SHP77 treated with DMSO at 0.1 percent for 48 hours (cell line): ENCODE results near the gene SLC12A7.
"Not testable (repeated sequence)": the region's sequence is repeated elsewhere in the genome, so short reads cannot be mapped to it uniquely, and the experiment has no call there.

Source experiments
- DNase-seq: peaks from one replicate; lab custom pipeline; 2025; lab: John Stamatoyannopoulos, UW

Gene SLC12A7

DNA sequence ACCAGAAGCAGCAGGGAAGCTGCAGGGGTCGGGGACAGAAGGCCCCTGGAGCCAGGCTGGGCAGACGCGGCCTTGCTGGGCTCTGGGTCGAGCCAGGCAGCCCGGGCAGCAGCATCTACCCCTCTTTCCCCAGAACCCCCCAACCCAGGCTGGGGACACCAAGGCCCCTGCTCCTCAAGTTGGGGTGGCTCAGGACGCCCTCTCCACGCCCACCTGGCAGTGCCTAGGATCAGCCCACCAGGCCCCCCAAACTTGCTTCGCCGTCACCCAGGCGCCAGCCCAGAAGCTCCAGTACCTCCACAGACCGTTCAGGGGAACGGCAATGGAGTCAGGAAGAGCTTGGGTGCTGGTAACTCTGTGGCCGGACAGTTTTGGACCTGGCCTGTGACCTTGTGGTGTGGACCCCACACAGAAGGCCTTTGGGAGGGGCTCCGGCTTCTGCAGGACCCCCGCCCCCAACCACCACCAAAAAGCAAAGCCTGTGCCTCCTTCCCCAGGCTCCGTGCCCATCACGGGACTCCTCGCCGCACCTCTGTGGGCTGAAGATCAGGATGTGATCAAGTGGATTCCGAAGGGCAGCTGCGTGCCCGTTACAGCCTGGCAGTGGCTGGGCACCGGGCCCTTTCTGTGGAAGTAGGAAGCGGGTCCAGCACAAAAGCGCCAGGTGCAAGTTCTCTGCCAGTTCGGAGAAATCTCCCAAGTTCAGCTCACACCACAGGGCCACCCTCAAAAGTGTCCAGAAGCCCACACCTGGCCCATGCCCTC is 2.1 kb downstream of the SLC12A7 start:
- DNase-seq = no peak

GRCh38 chr5:1108865-1109174 is 3.0 kb downstream of the SLC12A7 start:
- no peak for DNase-seq

DNA sequence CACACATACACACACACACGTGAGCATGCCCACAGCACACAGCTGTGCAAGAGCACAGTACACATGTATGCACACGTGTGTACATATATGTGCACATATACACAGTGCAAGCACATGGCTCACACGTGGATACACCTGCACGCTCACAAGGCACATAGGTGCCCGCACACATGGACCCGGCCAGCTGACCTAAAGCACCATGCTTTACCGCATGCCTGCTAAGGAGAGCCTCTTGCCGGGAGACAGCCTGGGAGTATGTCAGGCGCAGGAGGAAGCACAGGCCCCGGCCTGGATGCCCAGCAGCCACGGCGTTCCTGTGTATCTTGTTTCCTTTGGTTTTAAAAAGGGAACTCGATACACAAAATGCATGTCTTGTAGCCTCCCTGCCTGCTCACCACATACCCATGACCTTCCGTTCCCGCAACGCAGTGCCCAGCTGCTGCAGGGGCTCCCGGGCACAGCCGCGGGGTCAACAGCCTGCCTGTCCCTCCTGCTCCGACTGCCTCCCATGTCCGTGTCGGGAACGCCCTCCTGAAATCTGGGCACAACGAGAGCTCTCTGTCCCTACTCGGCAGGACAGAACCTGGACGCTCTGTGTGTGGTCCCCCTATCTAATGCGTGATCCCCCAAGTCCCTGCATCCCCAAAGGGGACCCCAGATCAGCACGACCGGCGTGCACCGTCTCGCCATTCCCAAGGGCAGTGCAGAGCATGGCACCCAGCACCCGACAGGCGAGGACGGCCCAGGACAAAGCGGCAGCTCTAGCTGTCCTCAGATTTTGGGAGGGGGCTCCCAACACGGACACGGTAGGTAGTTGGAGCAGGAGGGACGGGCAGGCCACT is 3.6 kb downstream of the SLC12A7 start:
- DNase-seq = no peak

- no peak for DNase-seq
These were observed 4.5 kb downstream of the SLC12A7 start for GRCh38 chr5:1107167-1108022.

- DNase-seq = no peak
These were observed 5.3 kb downstream of the SLC12A7 start for GRCh38 chr5:1106385-1107166.

DNA sequence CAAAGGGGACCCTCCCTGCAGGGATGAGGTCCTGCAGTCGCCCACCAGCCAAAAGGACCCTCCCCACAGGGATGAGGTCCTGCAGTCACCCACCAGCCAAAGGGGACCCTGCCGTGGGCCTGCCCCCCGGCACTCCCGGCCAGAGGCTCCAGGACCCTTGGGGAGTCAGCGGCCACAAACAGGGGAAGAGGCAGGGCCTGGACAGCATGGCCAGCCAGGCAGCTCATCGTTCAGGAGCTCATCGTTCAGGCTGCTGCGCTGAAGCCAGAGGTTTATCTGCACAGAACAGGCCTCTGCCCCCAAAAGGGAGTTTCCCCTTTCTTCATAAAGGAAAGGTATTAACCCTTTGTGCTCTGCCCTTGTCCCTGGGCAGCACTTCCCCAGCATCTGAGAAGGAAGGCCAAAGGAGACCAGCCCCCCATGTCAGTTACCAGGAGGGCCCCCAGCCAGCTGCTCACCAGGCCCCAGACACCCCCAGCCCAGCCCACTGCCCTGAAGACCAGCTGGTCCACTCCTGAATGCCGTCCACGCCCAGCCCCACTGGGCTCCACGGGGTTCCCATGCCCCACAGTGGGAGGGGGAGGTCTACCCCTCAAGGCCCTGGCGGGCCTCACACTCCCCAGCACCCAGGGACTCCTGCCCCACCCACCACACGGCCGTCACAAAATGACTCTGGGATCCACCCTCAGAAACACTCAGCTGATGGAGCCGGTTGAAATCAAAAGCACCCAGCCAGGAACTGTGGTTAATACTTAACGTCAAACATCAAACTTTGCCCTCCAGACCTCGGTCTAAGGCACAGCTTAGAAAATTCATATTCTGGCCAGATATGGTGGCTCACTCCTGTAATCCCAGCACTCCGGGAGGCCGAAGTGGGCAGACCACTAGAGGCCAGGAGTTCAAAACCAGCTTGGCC is 6.3 kb downstream of the SLC12A7 start:
- no peak for DNase-seq

DNA sequence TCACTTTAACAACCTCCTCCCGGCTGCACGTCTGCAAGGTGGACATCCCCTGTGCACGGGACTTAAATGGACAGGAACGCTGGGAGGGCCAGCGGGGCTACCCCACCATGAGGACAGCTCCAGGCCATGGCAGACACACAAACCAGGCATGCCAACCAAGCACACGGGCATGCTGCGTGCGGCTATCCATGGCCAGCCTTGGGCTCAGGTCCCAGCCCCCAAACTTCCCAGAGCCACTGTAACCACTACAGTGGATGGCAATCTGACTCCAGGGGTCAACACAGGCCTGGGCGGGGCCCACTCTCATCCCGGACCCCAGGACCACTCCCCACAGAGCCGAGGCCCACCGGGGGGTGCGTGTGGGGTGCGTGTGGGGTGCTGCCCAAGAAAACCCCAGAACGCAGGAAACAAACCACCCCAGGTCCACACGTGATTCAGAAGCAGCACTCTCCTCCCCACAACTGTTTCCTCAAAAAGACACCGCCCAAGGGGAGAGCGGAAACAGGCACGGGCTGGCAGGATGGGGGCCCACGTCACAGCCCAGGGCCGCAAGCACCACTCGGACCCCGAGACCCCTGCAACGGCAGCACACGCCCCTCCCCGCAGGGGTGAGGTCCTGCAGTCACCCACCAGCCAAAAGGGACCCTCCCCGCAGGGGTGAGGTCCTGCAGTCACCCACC is 7.4 kb downstream of the SLC12A7 start:
- DNase-seq = no peak

- no peak for DNase-seq
These were observed 8.1 kb downstream of the SLC12A7 start for GRCh38 chr5:1103505-1104326.

DNA sequence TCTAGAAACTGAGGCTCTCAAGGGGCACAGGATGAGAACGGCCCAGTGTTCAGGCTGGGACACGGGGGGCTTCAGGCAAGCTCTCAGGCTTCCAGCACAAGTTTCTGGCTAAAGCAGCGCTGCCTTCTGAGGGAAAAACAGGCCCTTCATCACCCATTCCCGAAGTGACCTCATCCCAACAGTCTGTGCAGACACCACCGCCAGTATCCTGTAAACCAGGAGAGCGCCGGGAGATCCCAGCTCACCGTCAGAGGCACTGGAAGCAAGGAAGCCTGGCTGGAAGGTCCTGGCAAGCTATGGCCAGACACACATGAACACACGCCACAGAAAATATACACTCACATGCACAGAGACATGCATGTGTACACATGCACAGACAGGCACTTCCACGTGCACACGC is 8.8 kb downstream of the SLC12A7 start:
- no peak for DNase-seq

GRCh38 chr5:1101961-1102713 is 9.7 kb downstream of the SLC12A7 start:
- no peak for DNase-seq

DNA sequence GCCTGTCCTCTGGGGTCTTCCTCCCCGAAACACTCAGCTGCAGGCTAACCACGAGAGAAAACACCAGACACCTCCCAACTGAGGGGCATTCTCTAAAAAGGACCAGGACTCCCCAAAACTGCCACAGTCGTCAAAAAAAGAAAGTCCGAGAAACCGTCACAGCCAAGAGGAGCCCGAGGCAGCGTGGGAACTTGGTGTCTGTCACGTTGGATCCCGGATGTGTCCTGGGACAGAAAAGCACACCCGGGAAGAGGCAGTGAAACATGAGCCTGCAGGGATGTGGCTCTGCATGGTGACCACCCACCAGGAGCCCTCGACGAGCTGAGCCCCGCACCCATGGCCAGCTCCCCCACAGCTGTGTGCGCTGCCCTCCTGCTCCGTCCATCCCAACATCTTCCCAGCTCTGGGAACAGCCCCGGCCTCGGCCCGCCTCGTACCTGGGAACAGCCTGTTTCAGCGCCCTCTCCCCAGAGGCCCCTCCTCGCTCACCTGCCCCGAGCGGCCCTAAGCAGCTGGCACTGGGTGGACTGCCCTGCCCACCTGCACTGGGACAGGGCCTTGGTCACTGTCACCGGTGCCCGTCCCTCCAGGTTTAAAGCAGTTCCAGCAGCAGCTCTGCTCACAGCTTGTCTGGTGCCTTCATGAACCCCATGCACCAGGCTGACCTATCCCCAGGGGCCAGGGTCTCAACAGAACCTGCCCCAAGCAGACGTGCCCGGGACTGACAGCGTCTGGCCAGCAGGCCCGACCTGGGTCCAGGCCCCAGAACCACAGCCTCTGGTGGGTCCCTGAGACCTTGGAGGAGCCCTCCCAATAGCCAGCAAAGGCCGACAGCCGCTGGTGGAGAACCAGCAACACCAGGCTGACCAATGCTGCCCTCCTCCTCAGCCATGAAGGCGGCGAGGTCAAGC is 10.9 kb downstream of the SLC12A7 start:
- DNase-seq = no peak

DNA sequence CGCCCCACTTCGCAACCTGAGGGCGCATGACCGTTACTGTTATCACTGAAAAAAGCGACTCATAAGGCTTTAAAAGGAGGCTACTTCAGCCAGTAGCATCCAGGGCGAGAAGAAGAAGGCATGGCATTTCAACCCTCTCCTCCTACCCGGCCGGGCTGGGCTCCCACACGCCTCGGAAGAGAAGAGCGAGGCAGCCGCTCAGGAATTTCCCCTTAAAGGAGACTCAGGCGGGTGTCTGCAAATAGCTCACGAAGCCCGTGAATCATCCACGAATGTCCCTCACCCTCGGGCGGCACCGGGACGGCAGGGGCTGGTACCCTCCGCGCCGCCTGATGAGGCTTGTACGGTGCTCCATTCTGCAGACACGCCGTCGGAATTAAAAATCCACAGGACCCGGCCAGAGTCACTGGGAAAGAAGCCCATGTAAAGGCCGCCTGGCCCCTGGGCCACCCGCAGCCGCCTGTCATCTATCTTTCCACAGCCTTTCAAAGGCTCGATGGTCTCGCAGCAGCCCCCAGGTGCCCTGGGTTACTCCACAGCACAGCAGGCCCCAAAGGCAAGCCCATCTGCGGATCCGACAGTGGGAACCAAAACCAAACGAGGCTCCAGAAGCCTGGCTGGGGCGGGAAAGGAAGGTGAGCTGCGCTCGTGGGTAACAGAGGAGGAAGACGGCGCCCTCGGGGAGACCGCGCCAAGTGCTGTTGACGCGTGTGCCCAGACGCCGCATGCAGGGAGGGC is 11.8 kb downstream of the SLC12A7 start:
- no peak for DNase-seq

- no peak for DNase-seq
These were observed 12.8 kb downstream of the SLC12A7 start for GRCh38 chr5:1098986-1099597.

GRCh38 chr5:1097988-1098385 is 13.9 kb downstream of the SLC12A7 start:
- not testable (repeated sequence) for DNase-seq

- no peak for DNase-seq
These were observed 14.4 kb downstream of the SLC12A7 start for GRCh38 chr5:1097381-1097987.

DNA sequence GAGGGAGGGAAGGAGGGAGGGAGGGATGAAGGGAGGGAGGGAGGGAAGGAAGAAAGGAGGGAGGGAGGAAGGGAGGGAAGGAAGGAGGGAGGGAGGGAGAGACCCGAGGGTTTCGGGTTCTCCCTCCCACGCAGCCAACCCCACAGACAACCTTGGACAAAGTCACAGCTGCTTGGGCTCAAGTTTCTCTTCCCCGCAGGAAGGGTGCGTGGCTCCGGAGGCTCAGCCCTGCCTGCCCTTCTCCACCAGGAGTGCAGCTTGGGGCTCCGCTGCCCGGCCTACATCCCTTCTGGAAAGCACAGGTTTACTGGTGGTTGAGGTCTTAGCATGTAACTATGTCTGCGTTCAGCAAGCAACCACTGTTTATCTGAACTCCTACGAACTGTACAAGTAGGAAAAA is 15.0 kb downstream of the SLC12A7 start:
- no peak for DNase-seq
